ENCODE data around the gene FBXO17. TPM values are rescaled to one million over a fixed set of nuclear protein-coding genes. Genes with fewer than 3 reads are reported as not detected.

Gene FBXO17
- total RNA-seq, 4 donors from 2014 or later = 12.6 to 88.7 (median 53.1) TPM

DNA sequence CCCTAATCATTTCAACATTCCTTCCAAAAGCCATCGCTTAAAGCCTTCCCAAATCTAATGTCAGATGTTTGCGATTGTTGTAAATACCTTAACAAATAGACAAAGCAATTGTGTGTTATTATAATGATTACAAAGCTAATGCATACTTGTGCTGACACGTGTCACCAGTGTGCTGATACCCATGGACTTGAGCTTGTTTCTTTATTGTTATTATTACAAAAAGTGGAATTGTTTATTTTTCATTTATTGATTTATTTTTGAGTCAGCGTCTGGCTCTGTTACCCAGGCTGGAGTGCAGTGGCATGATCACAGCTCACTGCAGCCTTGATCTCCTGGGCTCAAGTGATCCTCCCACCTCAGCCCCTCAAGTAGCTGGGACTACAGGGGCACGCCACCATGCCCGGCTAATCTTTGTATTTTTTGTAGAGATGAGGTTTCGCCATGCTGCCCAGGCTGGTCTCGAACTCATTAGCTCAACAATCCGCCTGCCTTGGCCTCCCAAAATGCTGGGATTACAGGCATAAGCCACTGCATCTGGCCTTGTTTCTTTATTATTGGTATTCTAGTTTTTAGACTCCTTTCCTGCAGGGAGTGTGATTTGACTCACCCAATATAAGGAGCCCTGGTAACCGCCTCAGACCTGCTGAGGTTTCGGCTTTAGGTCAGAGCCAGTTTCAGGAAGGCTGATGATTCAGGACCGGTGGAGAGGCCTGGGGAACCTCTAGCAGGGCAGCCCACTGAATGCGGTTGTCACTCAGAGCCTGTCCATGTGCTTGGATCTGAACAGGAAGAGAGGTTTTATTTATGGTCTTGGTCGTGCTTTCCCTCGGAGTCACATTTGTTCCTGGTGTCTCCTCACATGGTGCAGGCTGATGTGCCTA is 2.1 kb upstream of the FBXO17 start:
- TF ChIP-seq, protein P1, sequence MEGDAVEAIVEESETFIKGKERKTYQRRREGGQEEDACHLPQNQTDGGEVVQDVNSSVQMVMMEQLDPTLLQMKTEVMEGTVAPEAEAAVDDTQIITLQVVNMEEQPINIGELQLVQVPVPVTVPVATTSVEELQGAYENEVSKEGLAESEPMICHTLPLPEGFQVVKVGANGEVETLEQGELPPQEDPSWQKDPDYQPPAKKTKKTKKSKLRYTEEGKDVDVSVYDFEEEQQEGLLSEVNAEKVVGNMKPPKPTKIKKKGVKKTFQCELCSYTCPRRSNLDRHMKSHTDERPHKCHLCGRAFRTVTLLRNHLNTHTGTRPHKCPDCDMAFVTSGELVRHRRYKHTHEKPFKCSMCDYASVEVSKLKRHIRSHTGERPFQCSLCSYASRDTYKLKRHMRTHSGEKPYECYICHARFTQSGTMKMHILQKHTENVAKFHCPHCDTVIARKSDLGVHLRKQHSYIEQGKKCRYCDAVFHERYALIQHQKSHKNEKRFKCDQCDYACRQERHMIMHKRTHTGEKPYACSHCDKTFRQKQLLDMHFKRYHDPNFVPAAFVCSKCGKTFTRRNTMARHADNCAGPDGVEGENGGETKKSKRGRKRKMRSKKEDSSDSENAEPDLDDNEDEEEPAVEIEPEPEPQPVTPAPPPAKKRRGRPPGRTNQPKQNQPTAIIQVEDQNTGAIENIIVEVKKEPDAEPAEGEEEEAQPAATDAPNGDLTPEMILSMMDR (IDR thresholded peaks at IDR 0.05; ENCODE audit: low read depth) = no peak

DNA sequence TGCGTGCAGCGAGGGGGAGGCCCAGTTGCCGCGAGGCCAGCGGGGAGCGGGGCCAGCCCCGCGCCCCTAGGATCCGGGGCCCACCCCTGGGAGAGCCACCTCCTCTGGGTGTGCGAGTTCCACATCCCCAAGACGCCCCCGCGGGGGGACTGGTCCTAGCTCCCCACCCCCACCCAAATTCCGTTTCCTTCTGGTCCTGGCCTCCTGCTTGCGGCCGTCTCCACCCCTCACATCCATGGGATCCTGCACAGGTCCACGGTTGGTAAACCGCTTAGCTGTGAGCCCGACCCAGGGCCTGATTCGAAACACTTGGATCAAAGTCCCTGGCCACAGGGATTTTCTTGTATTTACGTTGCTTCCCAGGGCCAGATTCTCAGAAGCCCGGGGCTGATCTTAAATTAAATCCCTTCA is 324 bp upstream of the FBXO17 start:
- TF ChIP-seq, protein P1 (IDR thresholded peaks at IDR 0.05; ENCODE audit: low read depth) = no peak

DNA sequence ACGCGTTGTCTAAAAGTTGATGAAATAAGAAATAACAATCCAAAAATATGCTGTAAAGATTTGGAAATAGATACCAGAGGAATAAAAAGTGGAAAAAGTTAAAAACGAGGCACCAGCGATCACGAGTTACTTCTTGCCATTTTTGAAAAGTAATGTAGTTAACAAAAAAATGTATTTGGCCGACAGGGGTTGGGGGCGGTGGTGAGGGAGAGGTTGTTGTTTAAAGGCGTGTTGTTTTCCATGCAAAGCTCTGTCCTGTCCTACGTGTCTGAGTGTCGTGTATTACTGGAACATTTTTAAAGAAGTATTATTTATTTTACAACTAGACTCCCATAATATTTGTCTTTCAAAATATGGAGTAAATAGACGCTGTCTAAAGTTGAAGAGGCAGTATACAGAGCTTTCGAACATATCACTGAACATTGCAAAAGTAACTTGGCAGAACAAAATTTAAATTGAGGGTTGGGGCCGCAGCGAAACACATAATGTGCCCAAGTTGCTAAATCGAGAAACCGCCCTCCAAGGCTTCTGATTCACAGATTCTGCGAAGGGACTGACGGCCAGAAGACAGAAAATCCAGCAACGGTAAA is 823 bp downstream of the FBXO17 start:
- TF ChIP-seq, protein P1 (IDR thresholded peaks at IDR 0.05; ENCODE audit: low read depth) = no peak

DNA sequence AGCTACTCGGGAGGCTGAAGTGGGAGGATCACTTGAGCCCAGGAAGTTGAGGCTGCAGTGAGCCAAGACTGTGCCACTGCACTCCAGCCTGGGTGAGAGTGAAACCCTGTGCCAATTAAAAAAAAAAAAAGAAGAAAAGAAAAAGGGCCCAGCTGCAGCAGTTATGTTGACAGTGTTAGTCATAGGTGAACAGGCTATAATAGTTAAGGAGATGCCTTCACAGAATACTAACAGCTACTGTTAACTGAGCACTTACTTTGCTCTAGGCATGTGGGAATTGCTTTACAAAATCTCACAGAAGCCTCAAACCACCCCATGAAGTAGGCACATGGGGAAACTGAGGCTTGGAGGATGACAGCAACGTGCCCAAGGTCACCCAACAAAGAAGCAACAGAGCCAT is 3.9 kb downstream of the FBXO17 start:
- TF ChIP-seq, protein P1 (IDR thresholded peaks at IDR 0.05; ENCODE audit: low read depth) = no peak

DNA sequence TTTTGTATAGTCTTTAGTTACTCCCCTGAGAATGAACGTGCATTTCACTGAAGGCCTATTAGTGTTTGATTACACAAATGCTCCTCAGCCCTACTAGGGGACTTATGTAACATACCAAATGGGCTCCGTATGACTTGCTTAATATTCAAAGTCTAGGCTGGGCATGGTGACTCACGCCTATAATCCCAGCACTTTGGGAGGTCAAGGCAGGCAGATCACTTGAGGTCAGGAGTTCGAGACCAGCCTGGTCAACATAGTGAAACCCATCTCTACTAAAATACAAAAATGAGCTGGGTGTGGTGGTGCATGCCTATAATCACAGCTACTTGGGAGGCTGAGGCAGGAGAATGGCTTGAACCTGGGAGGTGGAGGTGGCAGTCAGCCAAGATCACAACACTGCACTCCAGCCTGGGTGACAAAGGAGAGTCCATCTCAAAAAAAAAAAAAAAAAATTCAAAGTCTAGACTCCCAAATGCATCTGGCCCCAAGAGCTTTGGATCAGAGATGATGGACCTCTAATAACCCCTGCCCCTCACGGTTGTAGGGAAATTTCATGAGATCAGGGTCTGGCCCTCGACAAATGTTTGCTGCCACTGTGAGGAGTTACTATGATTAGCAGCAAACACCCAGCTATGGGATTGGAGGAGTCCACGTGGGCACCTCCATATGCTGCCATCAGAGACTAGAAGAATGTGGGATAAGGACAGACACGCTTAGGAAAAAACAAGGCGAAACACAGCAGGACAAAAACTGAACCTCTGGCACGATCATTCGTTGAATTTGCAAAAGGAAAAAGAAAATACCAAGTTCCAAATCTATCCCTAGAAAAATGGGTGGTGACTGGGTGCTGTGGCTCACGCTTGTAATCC is 4.6 kb downstream of the FBXO17 start:
- TF ChIP-seq, protein P1 (IDR thresholded peaks at IDR 0.05; ENCODE audit: low read depth) = no peak

DNA sequence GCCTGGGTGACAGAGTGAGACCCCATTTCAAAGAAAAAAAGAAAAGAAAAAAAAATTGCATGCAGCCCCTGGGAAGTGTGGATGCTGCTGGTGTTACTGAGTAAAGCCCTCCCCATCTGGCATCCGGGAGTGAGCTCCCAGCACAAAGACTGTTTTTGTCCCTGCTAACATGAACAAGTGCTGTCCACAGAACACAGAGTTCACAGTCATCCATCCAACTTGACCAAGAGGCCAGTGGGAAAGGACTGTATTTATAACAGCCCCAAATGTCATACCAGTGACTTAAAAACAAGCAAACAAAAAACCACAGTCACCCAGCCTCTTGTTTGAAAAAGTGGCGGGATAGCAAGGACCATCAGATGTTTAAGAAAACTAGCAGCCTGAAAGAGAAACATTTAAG is 10.8 kb downstream of the FBXO17 start:
- TF ChIP-seq, protein P1 (IDR thresholded peaks at IDR 0.05; ENCODE audit: low read depth) = no peak

DNA sequence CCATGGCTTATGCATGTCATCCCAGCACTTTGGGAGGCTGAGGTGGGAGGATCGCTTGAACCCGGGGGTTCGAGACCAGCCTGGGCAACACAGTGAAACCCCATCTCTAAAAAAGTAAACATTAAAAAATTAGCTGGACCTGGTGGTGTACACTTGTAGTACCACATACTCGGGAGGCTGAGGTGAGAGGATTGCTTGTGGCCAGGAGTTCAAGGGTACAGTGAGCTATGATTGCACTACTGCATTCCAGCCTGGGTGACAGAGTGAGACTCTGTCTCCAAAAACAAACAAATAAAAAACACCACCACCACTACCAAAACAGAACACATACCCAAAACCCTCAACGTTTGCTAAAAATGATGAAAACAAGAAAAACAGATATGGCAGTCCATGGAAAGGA is 15.9 kb downstream of the FBXO17 start:
- TF ChIP-seq, protein P1 (IDR thresholded peaks at IDR 0.05; ENCODE audit: low read depth) = no peak
